ENCODE measurements around the gene FIBP. TPM values are rescaled to one million over a fixed set of nuclear protein-coding genes. Genes with fewer than 3 reads are reported as not detected.

The FIBP gene
- total RNA-seq, result 10 to 100 TPM; 81.0 to 92.0 TPM
- 64.2 TPM for polyA plus RNA-seq (2013, experiment 1 of 2)
- polyA plus RNA-seq (2013, experiment 2 of 2), result 62.7 TPM
- long read RNA-seq, experiment 1, transcript FIBP-202 (10 exons, 1,248 nt), result major isoform, 34 of 70 reads
- long read RNA-seq, experiment 1, partial matches to known transcripts, result 9 of 70 reads
- long read RNA-seq, experiment 1, other reads (novel, unspliced or antisense), result 23 of 70 reads
- long read RNA-seq, experiment 2, transcript FIBP-201 (10 exons, 1,261 nt), result minor isoform, 17 of 121 reads
- long read RNA-seq, experiment 2, transcript FIBP-202 (10 exons, 1,248 nt), result major isoform, 83 of 121 reads
- long read RNA-seq, experiment 2, partial matches to known transcripts, result 4 of 121 reads
- long read RNA-seq, experiment 2, other reads (novel, unspliced or antisense), result 16 of 121 reads
- long read RNA-seq, experiment 3, transcript FIBP-202 (10 exons, 1,248 nt), result major isoform, 194 of 277 reads
- long read RNA-seq, experiment 3, transcript FIBP-201 (10 exons, 1,261 nt), result minor isoform, 37 of 277 reads
- long read RNA-seq, experiment 3, partial matches to known transcripts, result 4 of 277 reads
- long read RNA-seq, experiment 3, other reads (novel, unspliced or antisense), result 42 of 277 reads
- long read RNA-seq, experiment 4, transcript FIBP-201 (10 exons, 1,261 nt), result minor isoform, 26 of 270 reads
- long read RNA-seq, experiment 4, transcript FIBP-202 (10 exons, 1,248 nt), result major isoform, 225 of 270 reads
- long read RNA-seq, experiment 4, partial matches to known transcripts, result 3 of 270 reads
- long read RNA-seq, experiment 4, other reads (novel, unspliced or antisense), result 13 of 270 reads

DNA sequence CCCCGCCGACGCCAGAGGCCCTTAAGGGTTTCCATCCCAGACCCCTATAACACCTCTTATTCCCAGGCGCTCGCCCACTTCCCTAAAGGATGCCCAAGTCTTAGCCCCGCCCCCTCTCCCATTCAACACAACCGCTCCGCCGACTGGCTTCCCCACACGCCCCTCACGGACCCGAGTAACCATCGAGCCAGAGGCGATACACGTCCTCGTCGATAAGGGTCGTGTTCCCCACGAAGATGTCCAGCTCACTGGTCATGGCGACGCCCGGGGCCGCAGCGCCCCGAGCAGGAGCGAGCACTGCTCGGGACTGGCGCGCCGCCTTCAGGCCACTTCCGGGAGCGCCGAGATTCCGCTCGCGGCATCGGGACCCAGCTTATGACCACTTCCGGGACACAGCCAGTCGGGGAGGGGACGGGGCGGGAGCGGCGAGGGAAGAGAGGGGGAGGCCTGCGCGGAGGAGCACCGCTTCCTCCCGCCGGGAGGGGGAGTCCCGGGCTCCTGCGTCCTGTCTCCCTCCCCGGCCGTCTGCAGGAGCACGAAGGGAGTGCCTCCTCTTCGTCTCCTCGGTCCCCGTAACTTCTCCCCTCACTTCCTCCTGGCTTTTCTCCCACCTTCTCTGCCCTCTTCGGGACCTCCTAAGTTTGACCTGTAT is at the start of gene FIBP:
Gene FIBP (minus strand): TSS at position 309 of the 652 bp plus-strand sequence. CDS start 53 bp downstream, at position 256.
- no peaks in the 10 kb centered on the region for H3K27me3 ChIP-seq (ENCODE audit: control insufficient read depth, insufficient read depth, low read length, poor library complexity, severe bottlenecking)
- peak within 1 kb of the TSS; percentile 64 for H3K27ac ChIP-seq (ENCODE audit: low read depth, low read length)

GRCh38 chr11:65937766-65938165 is 49.5 kb upstream of the FIBP start:
- Histone ChIP-seq H3K36me3 (ENCODE audit: control insufficient read depth, insufficient read depth, low read length) (no peaks in the 10 kb centered on the region), H3K27me3 (ENCODE audit: control insufficient read depth, insufficient read depth, low read length, poor library complexity, severe bottlenecking) (no peaks in the 10 kb centered on the region), H3K4me3 (ENCODE audit: low read length) (no peak overlapping the region), H3K9me3 (ENCODE audit: control insufficient read depth, low read length) (no peaks in the 10 kb centered on the region), H3K4me1 (ENCODE audit: control insufficient read depth, insufficient read depth, low read length) (no peaks in the 10 kb centered on the region), H3K27ac (ENCODE audit: low read depth, low read length) (no peak overlapping the region), H3K9ac (ENCODE audit: extremely low read depth, low read length, poor library complexity, severe bottlenecking) (no peak overlapping the region)
- Mint-ChIP-seq H3K27me3 (ENCODE audit: insufficient read depth) (peaks cover 5% of the 10 kb centered on the region), H3K9me3 (no peaks in the 10 kb centered on the region), H3K36me3 (ENCODE audit: low read depth) (no peaks in the 10 kb centered on the region), H3K27ac (no peak overlapping the region), H3K4me1 (peaks cover 5% of the 10 kb centered on the region), H3K4me3 (no peak overlapping the region)
- no peak for TF ChIP-seq CTCF (conservative IDR thresholded peaks at IDR 0.05)
- DNase-seq, result no peak
- 76 to 88% methylated on average over 4 of the region's 4 CpGs for WGBS, 2 experiments (ENCODE audit: insufficient coverage in 1 of 2, insufficient read length in 1 of 2)

More for the DNA sequence above, at the start of gene FIBP:
- Mint-ChIP-seq H3K27ac (peak within 1 kb of the TSS; percentile 98), H3K9me3 (no peaks in the 10 kb centered on the region), H3K4me3 (peak within 1 kb of the TSS; percentile 96), H3K36me3 (ENCODE audit: low read depth) (peaks cover 35% of the 10 kb centered on the region), H3K27me3 (ENCODE audit: insufficient read depth) (peaks cover 14% of the 10 kb centered on the region), H3K4me1 (peaks cover 37% of the 10 kb centered on the region)
- 0% methylated on average over 34 to 57 of the region's 57 CpGs for WGBS, 2 experiments (ENCODE audit: insufficient coverage in 1 of 2, insufficient read length in 1 of 2)
- no peaks in the 10 kb centered on the region for H3K4me1 ChIP-seq (ENCODE audit: control insufficient read depth, insufficient read depth, low read length)
- H3K9ac ChIP-seq (ENCODE audit: extremely low read depth, low read length, poor library complexity, severe bottlenecking), result peak within 1 kb of the TSS; percentile 67
- H3K9me3 ChIP-seq (ENCODE audit: control insufficient read depth, low read length), result no peaks in the 10 kb centered on the region
- H3K36me3 ChIP-seq (ENCODE audit: control insufficient read depth, insufficient read depth, low read length), result peaks cover 31% of the 10 kb centered on the region
- peak; percentile 99 for DNase-seq
- H3K4me3 ChIP-seq (ENCODE audit: low read length), result peak within 1 kb of the TSS; percentile 82
- peak; percentile 81 for TF ChIP-seq CTCF (conservative IDR thresholded peaks at IDR 0.05)

GRCh38 chr11:65934014-65934413 is 45.7 kb upstream of the FIBP start:
- no peaks in the 10 kb centered on the region for H3K9me3 Mint-ChIP-seq
- Histone ChIP-seq H3K9me3 (ENCODE audit: control insufficient read depth, low read length) (no peaks in the 10 kb centered on the region), H3K9ac (ENCODE audit: extremely low read depth, low read length, poor library complexity, severe bottlenecking) (no peak overlapping the region), H3K4me3 (ENCODE audit: low read length) (no peak overlapping the region), H3K4me1 (ENCODE audit: control insufficient read depth, insufficient read depth, low read length) (no peaks in the 10 kb centered on the region), H3K27me3 (ENCODE audit: control insufficient read depth, insufficient read depth, low read length, poor library complexity, severe bottlenecking) (no peaks in the 10 kb centered on the region), H3K27ac (ENCODE audit: low read depth, low read length) (no peak overlapping the region), H3K36me3 (ENCODE audit: control insufficient read depth, insufficient read depth, low read length) (no peaks in the 10 kb centered on the region)
- no peaks in the 10 kb centered on the region for H3K4me1 Mint-ChIP-seq
- H3K27me3 Mint-ChIP-seq (ENCODE audit: insufficient read depth), result no peaks in the 10 kb centered on the region
- no peaks in the 10 kb centered on the region for H3K36me3 Mint-ChIP-seq (ENCODE audit: low read depth)
- no peak overlapping the region for H3K4me3 Mint-ChIP-seq
- TF ChIP-seq CTCF (conservative IDR thresholded peaks at IDR 0.05), result no peak
- no peak for DNase-seq
- WGBS, 2 experiments (ENCODE audit: insufficient coverage in 1 of 2, insufficient read length in 1 of 2), result 93 to 100% methylated on average over 2 to 3 of the region's 4 CpGs
- no peak overlapping the region for H3K27ac Mint-ChIP-seq
